Neutrophil (primary cell): ENCODE measurements around the gene POU2AF2.
"Not testable (repeated sequence)": the region's sequence is repeated elsewhere in the genome, so short reads cannot be mapped to it uniquely, and the experiment has no call there.

Source experiments
- H3K27ac ChIP-seq: fragments of 200-600 bp; sonication (generic); 2 replicates; pipeline ENCODE4 v1.5.1; 2016; ENCODE audit warnings: mild to moderate bottlenecking, moderate library complexity
- H3K27me3 ChIP-seq: fragments of 200-600 bp; sonication (generic); 2 replicates; pipeline ENCODE4 v1.6.0; 2016; ENCODE audit warnings: mild to moderate bottlenecking
- H3K36me3 ChIP-seq: fragments of 200-600 bp; sonication (generic); 2 replicates; pipeline ENCODE4 v1.5.1; 2017
- H3K4me1 ChIP-seq, 2 experiments: fragments of 200-600 bp in 1 of 2; sonication (generic) in 1 of 2; 1 replicate in 1 of 2; 2 replicates in 1 of 2; pipeline versions ENCODE4 v1.5.1 to v1.6.1; 2013 to 2016; ENCODE audit warnings: low read depth in 1 of 2, low read length in 1 of 2, mild to moderate bottlenecking in 1 of 2, moderate library complexity in 1 of 2; ENCODE audit not compliant: control insufficient read depth in 1 of 2, insufficient read depth in 1 of 2
- H3K4me3 ChIP-seq, 2 experiments: fragments of 200-600 bp in 1 of 2; sonication (generic) in 1 of 2; 1 replicate in 1 of 2; 2 replicates in 1 of 2; pipeline ENCODE4 v1.5.1; 2013 to 2016; ENCODE audit warnings: low read depth in 1 of 2, low read length in 1 of 2, mild to moderate bottlenecking in 1 of 2, moderate library complexity in 1 of 2
- H3K9me3 ChIP-seq: fragments of 200-600 bp; sonication (generic); 2 replicates; pipeline ENCODE4 v1.5.1; 2016
- TF ChIP-seq, protein P1 (sequence below): fragments of 200-600 bp; sonication (generic); IDR thresholded peaks from 2 replicates; pipeline ENCODE4 v1.5.1; 2016; ENCODE audit warnings: antibody characterized with exemption

The POU2AF2 gene

DNA sequence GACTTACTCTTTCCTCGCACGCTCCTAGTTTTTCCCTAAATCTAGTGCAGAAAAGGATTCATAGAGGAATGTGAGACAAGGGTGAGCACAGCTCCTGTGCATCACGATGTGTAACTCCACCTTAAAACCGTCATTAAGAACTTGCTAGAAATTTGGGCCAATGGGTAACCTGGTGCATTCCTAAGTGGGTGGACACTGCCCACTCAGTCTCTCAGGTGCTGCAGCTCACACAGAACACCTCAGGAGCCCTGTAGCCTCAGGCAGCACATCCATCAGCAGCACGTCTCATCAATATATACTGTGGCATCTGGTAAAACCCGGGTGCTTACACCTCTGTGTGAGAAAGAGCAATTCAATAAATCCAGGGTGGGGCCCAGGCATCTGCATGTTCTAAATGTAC is 65.2 kb downstream of the POU2AF2 start:
- no peaks in the 10 kb centered on the region for H3K36me3 ChIP-seq
- H3K4me1 ChIP-seq: no peaks in the 10 kb centered on the region
- H3K4me3 ChIP-seq: no peak overlapping the region
- H3K27me3 ChIP-seq: peaks cover 36% of the 10 kb centered on the region
- no peak overlapping the region for H3K27ac ChIP-seq
- no peaks in the 10 kb centered on the region for H3K9me3 ChIP-seq
- TF ChIP-seq, protein P1, sequence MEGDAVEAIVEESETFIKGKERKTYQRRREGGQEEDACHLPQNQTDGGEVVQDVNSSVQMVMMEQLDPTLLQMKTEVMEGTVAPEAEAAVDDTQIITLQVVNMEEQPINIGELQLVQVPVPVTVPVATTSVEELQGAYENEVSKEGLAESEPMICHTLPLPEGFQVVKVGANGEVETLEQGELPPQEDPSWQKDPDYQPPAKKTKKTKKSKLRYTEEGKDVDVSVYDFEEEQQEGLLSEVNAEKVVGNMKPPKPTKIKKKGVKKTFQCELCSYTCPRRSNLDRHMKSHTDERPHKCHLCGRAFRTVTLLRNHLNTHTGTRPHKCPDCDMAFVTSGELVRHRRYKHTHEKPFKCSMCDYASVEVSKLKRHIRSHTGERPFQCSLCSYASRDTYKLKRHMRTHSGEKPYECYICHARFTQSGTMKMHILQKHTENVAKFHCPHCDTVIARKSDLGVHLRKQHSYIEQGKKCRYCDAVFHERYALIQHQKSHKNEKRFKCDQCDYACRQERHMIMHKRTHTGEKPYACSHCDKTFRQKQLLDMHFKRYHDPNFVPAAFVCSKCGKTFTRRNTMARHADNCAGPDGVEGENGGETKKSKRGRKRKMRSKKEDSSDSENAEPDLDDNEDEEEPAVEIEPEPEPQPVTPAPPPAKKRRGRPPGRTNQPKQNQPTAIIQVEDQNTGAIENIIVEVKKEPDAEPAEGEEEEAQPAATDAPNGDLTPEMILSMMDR: no peak

DNA sequence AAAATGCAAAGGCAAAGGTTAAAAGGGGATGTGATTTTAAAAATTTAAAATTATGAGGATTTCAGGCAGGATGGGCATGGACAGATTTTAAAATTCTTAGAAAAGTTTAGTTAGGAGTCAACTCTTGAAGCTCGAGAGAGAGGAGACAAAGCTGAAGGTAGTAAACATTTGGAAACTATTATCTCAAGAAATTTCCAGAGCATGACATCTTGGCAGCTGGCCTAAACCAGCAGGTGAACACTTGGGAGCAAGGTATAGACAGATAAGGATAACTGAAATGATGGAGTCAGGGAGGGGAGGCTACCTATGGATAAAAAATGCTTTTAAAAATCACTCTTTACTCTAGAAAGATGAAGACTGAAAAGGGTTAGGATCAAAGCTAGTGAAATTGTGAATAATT is 66.6 kb downstream of the POU2AF2 start:
- Histone ChIP-seq H3K36me3 (no peaks in the 10 kb centered on the region), H3K27ac (no peak overlapping the region), H3K4me3 (no peak overlapping the region), H3K27me3 (peaks cover 24% of the 10 kb centered on the region), H3K4me1 (no peaks in the 10 kb centered on the region), H3K9me3 (no peaks in the 10 kb centered on the region)
- TF ChIP-seq, protein P1: no peak

DNA sequence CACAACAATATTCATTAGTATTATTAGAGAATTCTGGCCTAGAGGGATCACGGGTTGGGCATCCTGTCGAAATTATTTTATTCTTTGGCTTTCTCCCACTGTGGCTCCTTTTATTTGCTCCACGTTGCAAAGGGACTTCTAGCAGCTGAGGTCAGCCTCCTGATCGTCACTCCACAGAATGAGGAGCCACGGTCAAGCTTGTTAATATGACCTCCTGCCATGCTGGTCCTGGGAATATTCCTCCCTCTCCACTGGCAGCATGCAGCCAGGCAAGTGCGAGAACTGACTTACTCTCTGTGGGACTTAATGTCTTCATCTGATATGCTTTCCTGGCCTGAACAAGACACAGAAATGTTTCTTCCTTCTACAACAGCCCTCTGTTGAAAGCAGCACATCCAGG is 73.8 kb downstream of the POU2AF2 start:
- Histone ChIP-seq H3K4me3 (no peak overlapping the region), H3K27me3 (peaks cover 8% of the 10 kb centered on the region), H3K9me3 (no peaks in the 10 kb centered on the region), H3K36me3 (no peaks in the 10 kb centered on the region), H3K27ac (no peak overlapping the region), H3K4me1 (no peaks in the 10 kb centered on the region)
- TF ChIP-seq, protein P1: no peak

DNA sequence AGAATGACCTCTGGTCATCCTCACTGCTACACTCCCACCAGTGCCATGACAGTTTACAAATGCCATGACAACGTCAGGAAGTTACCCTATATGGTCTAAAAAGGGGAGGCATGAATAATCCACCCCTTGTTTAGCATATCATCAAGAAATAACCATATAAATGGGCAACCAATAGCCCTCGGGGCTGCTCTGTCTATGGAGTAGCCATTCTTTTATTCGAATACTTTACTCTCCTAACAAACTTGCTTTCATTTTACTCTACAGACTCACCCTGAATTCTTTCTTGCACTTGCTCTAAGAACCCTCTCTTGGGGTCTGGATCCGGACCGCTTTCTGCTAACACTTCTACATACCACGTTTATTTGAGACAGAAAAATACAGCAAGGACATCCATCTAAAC is 74.7 kb downstream of the POU2AF2 start:
- not testable (repeated sequence) for H3K4me1 ChIP-seq, H3K4me3 ChIP-seq, H3K27me3 ChIP-seq, H3K27ac ChIP-seq, H3K36me3 ChIP-seq, H3K9me3 ChIP-seq

DNA sequence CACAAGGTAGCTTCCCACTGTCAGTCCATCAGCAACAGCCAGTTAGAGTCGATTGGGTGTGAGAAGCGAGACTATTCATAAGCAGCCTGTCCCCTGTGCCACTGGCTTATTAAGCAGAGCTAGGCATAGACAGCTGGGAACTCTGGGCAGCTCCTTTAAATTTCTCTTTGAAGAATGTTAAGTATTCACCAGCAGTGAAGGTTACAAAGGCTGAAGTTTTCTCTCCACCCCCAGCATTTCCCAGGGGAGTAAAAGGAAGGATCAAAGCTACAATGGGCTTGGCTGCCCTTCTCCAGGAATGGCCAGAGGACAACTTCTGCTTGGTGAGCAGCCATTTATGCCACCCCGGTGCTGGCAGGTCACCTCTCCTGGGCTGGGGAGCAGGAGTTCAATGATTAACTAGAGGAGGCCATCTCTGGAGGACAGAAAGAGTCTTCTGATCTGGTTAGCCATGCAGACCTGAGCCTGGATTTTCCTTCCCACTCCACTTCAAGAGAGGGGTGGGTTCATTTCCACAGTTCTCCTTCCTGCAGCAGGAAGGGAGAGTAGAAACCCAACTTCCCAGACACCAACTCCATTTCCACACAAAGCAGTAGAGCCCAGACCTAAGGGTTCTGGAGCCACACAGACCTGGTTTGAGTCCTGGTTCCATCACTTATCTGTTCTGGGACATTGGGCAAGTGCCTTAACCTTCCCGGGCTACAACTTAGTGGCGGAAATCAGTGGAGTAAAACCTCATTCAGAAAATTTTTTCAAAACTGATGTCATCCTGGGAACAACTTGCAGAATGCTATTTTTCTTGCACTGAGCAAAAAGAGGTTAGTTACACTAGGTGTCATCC is 75.4 kb downstream of the POU2AF2 start:
- Histone ChIP-seq H3K4me3 (no peak overlapping the region), H3K36me3 (no peaks in the 10 kb centered on the region), H3K27ac (no peak overlapping the region), H3K27me3 (peaks cover 8% of the 10 kb centered on the region), H3K9me3 (no peaks in the 10 kb centered on the region), H3K4me1 (no peaks in the 10 kb centered on the region)
- TF ChIP-seq, protein P1: no peak

DNA sequence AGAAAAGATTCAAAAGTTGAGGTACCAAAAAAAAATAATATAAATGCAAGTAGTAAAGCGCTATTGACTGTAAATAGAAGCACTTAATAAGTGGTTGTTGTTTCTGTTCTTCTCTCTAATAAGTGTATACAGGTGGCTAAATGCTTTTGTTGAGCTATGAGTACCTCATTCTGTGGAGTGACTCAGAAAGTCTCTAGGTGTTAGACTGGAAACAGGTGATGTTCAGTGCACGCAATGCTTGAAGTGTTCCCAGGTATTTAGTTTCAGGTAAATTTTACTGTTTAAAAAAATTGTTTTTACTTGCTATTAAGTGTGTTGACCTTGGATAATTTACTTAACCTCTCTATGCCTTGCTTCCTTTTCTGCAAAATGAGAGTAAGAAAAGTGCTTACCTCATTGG is 77.0 kb downstream of the POU2AF2 start:
- Histone ChIP-seq H3K9me3 (no peaks in the 10 kb centered on the region), H3K4me1 (no peaks in the 10 kb centered on the region), H3K27me3 (peaks cover 8% of the 10 kb centered on the region), H3K27ac (no peak overlapping the region), H3K36me3 (no peaks in the 10 kb centered on the region), H3K4me3 (no peak overlapping the region)
- TF ChIP-seq, protein P1: no peak
